H1 (cell line): ENCODE measurements around the gene VSX1. TPM values are rescaled to one million over a fixed set of nuclear protein-coding genes. Genes with fewer than 3 reads are reported as not detected.

Experiments used
- CTCF ChIA-PET: fragments of 300-600 bp; sonication (Branson Sonifier 250); formaldehyde crosslinking; loops from one replicate; lab custom pipeline; 2021; ENCODE audit not compliant: partially characterized antibody; lab: Charles Lee
- POLR2A ChIA-PET: fragments of 300-600 bp; sonication (Branson Sonifier 250); formaldehyde crosslinking; loops from one replicate; lab custom pipeline; 2021; ENCODE audit warnings: inconsistent platforms; ENCODE audit not compliant: partially characterized antibody; lab: Charles Lee
- DNase-seq, 2 experiments: peaks; one replicate each; pipeline versions ENCODE4 v3.0.0 to v3.0.0-alpha.2; 2010 to 2022; ENCODE audit warnings: low spot score in 2 of 2, low read depth in 1 of 2, mixed read lengths in 1 of 2
- FAIRE-seq: peaks from 2 replicates; lab custom pipeline; 2011; peaks lifted over from hg19 to GRCh38; lab: Jason Lieb, UNC
- H2AFZ ChIP-seq: 2 replicates; pipeline ENCODE4 v1.8.1; 2012; ENCODE audit warnings: low read length, inconsistent platforms
- H2AK5ac ChIP-seq: 2 replicates; pipeline ENCODE4 v1.6.1; 2013; ENCODE audit warnings: low read depth, low read length
- H2BK120ac ChIP-seq: replicated peaks from 2 replicates; pipeline ENCODE3; 2013; ENCODE audit warnings: low read depth, low read length, inconsistent platforms
- H2BK12ac ChIP-seq: 2 replicates; pipeline ENCODE4 v1.6.1; 2013; ENCODE audit warnings: low read depth, low read length
- H2BK15ac ChIP-seq: 2 replicates; pipeline ENCODE4 v1.6.1; 2013; ENCODE audit warnings: low read length
- H2BK20ac ChIP-seq: 2 replicates; pipeline ENCODE4 v1.6.1; 2013; ENCODE audit warnings: low read length
- H2BK5ac ChIP-seq: 2 replicates; pipeline ENCODE4 v1.6.1; 2013; ENCODE audit warnings: low read depth, low read length
- H3K14ac ChIP-seq: 2 replicates; pipeline ENCODE4 v1.6.1; 2013; ENCODE audit warnings: inconsistent platforms; ENCODE audit not compliant: insufficient read length
- H3K18ac ChIP-seq: 2 replicates; pipeline ENCODE4 v1.6.1; 2013; ENCODE audit warnings: low read length; ENCODE audit errors: extremely low read depth
- H3K23ac ChIP-seq: 2 replicates; pipeline ENCODE4 v1.6.1; 2013; ENCODE audit warnings: inconsistent platforms; ENCODE audit not compliant: insufficient read length
- H3K23me2 ChIP-seq: 2 replicates; pipeline ENCODE4 v1.6.1; 2013; ENCODE audit warnings: low read depth, low read length
- H3K27ac ChIP-seq: 2 replicates; pipeline ENCODE4 v1.6.1; 2011; ENCODE audit warnings: low read depth, low read length, inconsistent platforms
- H3K27me3 ChIP-seq, 4 experiments: replicated peaks in 1 of 4; 1 replicate in 1 of 4; 2 replicates in 3 of 4; pipeline versions ENCODE4 v1.6.1 to v1.8.1; 2011 to 2013; ENCODE audit warnings: low read length in 3 of 4, mild to moderate bottlenecking in 3 of 4, inconsistent platforms in 2 of 4, mixed read lengths in 2 of 4, moderate library complexity in 1 of 4; ENCODE audit not compliant: control insufficient read depth in 3 of 4, insufficient read depth in 3 of 4; ENCODE audit errors: extremely low read depth in 1 of 4
- H3K36me3 ChIP-seq, 4 experiments: 2 replicates each; pipeline versions ENCODE4 v1.6.1 to v1.8.1; 2011 to 2013; ENCODE audit warnings: mild to moderate bottlenecking in 4 of 4, low read length in 3 of 4, moderate library complexity in 2 of 4, control low read depth in 1 of 4, inconsistent platforms in 1 of 4; ENCODE audit not compliant: insufficient read depth in 4 of 4, control insufficient read depth in 2 of 4
- H3K4ac ChIP-seq: replicated peaks from 2 replicates; pipeline ENCODE3; 2013; ENCODE audit warnings: low read length, low read depth, mixed read lengths, inconsistent platforms; ENCODE audit not compliant: insufficient read length
- H3K4me1 ChIP-seq, 4 experiments: replicated peaks in 1 of 4; 1 replicate in 1 of 4; 2 replicates in 3 of 4; pipeline versions ENCODE4 v1.6.1 to v1.8.1; 2011 to 2013; ENCODE audit warnings: low read length in 3 of 4, inconsistent platforms in 2 of 4, mixed read lengths in 1 of 4; ENCODE audit not compliant: insufficient read depth in 4 of 4, control insufficient read depth in 3 of 4
- H3K4me2 ChIP-seq, 2 experiments: 2 replicates each; pipeline versions ENCODE4 v1.6.1 to v1.8.1; 2011 to 2013; ENCODE audit warnings: low read depth in 2 of 2, low read length in 2 of 2, control low read depth in 1 of 2, inconsistent platforms in 1 of 2, mild to moderate bottlenecking in 1 of 2; ENCODE audit not compliant: insufficient read depth in 1 of 2
- H3K4me3 ChIP-seq, 4 experiments: fragments of 200-600, 300-600 bp in 1 of 4; sonication (generic), shearing (Covaris generic), sonication (Bioruptor Twin) in 1 of 4; 2 replicates each; pipeline versions ENCODE4 v1.5.1 to v1.8.1; 2011 to 2016; ENCODE audit warnings: low read length in 4 of 4, low read depth in 3 of 4, control low read depth in 2 of 4, inconsistent platforms in 2 of 4, mild to moderate bottlenecking in 2 of 4, mixed read lengths in 1 of 4, moderate library complexity in 1 of 4; ENCODE audit not compliant: insufficient read depth in 2 of 4; ENCODE audit errors: extremely low read depth in 1 of 4
- H3K56ac ChIP-seq: replicated peaks from 2 replicates; pipeline ENCODE3; 2013; ENCODE audit warnings: low read depth, mild to moderate bottlenecking, mixed read lengths, low read length, inconsistent platforms; ENCODE audit not compliant: insufficient read length
- H3K79me1 ChIP-seq: 2 replicates; pipeline ENCODE4 v1.6.1; 2013; ENCODE audit warnings: low read depth, low read length, control low read depth
- H3K79me2 ChIP-seq, 2 experiments: 2 replicates each; pipeline versions ENCODE4 v1.6.1 to v1.8.1; 2012 to 2013; ENCODE audit warnings: low read length in 2 of 2, mild to moderate bottlenecking in 2 of 2, inconsistent platforms in 1 of 2; ENCODE audit not compliant: insufficient read depth in 2 of 2, control insufficient read depth in 1 of 2
- H3K9ac ChIP-seq, 4 experiments: replicated peaks in 1 of 4; 1 replicate in 1 of 4; 2 replicates in 3 of 4; pipeline versions ENCODE4 v1.6.1 to v1.8.1; 2011 to 2013; ENCODE audit warnings: low read depth in 3 of 4, low read length in 3 of 4, control low read depth in 2 of 4, mild to moderate bottlenecking in 2 of 4, moderate library complexity in 2 of 4, inconsistent platforms in 1 of 4; ENCODE audit errors: extremely low read depth in 1 of 4
- H3K9me3 ChIP-seq, 2 experiments: 2 replicates each; pipeline versions ENCODE4 v1.6.1 to v1.8.1; 2012 to 2013; ENCODE audit warnings: mild to moderate bottlenecking in 2 of 2, moderate library complexity in 2 of 2, control low read depth in 1 of 2, inconsistent platforms in 1 of 2, low read depth in 1 of 2, low read length in 1 of 2, mixed read lengths in 1 of 2; ENCODE audit not compliant: insufficient read depth in 2 of 2
- H4K20me1 ChIP-seq, 2 experiments: replicated peaks in 1 of 2; 2 replicates each; pipeline versions ENCODE3 to v1.8.1; 2011 to 2013; ENCODE audit warnings: inconsistent platforms in 2 of 2, low read length in 2 of 2, mild to moderate bottlenecking in 1 of 2; ENCODE audit not compliant: insufficient read depth in 2 of 2, control insufficient read depth in 1 of 2
- H4K5ac ChIP-seq: 2 replicates; pipeline ENCODE4 v1.6.1; 2013; ENCODE audit warnings: low read length, low read depth, mixed read lengths, inconsistent platforms; ENCODE audit not compliant: insufficient read length
- H4K8ac ChIP-seq: 2 replicates; pipeline ENCODE4 v1.8.0; 2013; ENCODE audit warnings: mild to moderate bottlenecking, moderate library complexity, low read length, inconsistent platforms; ENCODE audit not compliant: insufficient read depth; ENCODE audit errors: extremely low read depth
- H4K91ac ChIP-seq: replicated peaks from 2 replicates; pipeline ENCODE3; 2013; ENCODE audit warnings: low read length, mixed read lengths, inconsistent platforms; ENCODE audit not compliant: insufficient read length
- KDM5A ChIP-seq: fragments of 200-600 bp; IDR thresholded peaks from 2 replicates; pipeline ENCODE4 v1.7.1; 2012; ENCODE audit warnings: mild to moderate bottlenecking, low read length, inconsistent platforms, mixed read lengths
- SIRT6 ChIP-seq: IDR thresholded peaks from one replicate; pipeline ENCODE4 v1.7.1; 2012; ENCODE audit warnings: low read length, inconsistent platforms
- WGBS, 2 experiments: shearing (Covaris generic) in 1 of 2; methylation state at CpG; one replicate each; pipeline versions ENCODE4 v1.1.6 to v1.1.7; 2013 to 2015; ENCODE audit warnings: low lambda C conversion rate in 2 of 2, mixed read lengths in 2 of 2, inconsistent platforms in 1 of 2, low coverage in 1 of 2, missing lambda C conversion rate in 1 of 2; ENCODE audit not compliant: insufficient replicate concordance in 2 of 2, insufficient coverage in 1 of 2, insufficient read length in 1 of 2; ENCODE audit errors: extremely low coverage in 1 of 2, missing lambda C conversion rate in 1 of 2; 5-methylcytosine and 5-hydroxymethylcytosine counted together
- polyA plus RNA-seq, 7 experiments: library from polyadenylated mRNA; depleted of rRNA in 3 of 7; stranded (reverse) in 5 of 7; unstranded in 2 of 7; fragments of >200 nt in 5 of 7; fragments of 200-250 nt in 2 of 7; gene quantifications; 1 replicate in 5 of 7; 2 replicates in 1 of 7; 4 replicates in 1 of 7; pipeline versions ENCODE4 v1.2.1 to v1.2.3, GENCODE V29; 2011 to 2013; ENCODE audit warnings: missing spikeins in 2 of 7, mixed read lengths in 2 of 7
- total RNA-seq: library from RNA; stranded (reverse); fragmentation: NEBNext Ultra II Directional; extraction: Animal tissue kit (Norgen Biotek cat#: 25700); gene quantifications from 2 replicates; pipeline ENCODE4 v1.2.1, GENCODE V29; 2021

Gene VSX1
- total and polyA plus RNA-seq, 2 of the 8 experiments (the other 6 are each of a cell fraction or from before 2014, with no cell fraction given): 0.14 TPM; not detected in 1

- H3K27ac ChIP-seq: no peak overlapping the region
- no peaks in the 10 kb centered on the region; a peak in 1 of 7 replicates for H3K4me1 ChIP-seq
- H3K9me3 ChIP-seq: no peaks in the 10 kb centered on the region
- ChIA-PET CTCF (interaction anchor here (1.0 to 3.1 kb wide), 4 partner anchors 11 to 115 kb away, joined by 3 to 13 read pairs (median 6); no protein-coding TSS in a partner anchor), POLR2A (no interaction called here)
- H2BK5ac ChIP-seq: no peak overlapping the region
- H3K27me3 ChIP-seq: no peaks in the 10 kb centered on the region; a peak in 1 of 7 replicates
- TF ChIP-seq KDM5A: no peak
- no peak for TF ChIP-seq SIRT6
- no peak overlapping the region for H2BK15ac ChIP-seq
- H2BK20ac ChIP-seq: no peak overlapping the region
- H3K9ac ChIP-seq: no peak overlapping the region
- no peaks in the 10 kb centered on the region for H3K79me2 ChIP-seq
- FAIRE-seq (no peak), DNase-seq (no peak)
- 83% methylated on average over 9 of the region's 9 CpGs; no CpG with 5 or more reads in 1 of the 2 experiments for WGBS, 2 experiments
- no peak overlapping the region for H3K4me2 ChIP-seq
- no peaks in the 10 kb centered on the region for H3K79me1 ChIP-seq
- H2BK12ac ChIP-seq: no peak overlapping the region
- H3K36me3 ChIP-seq: no peaks in the 10 kb centered on the region
- no peak overlapping the region for H2BK120ac ChIP-seq
- no peak overlapping the region for H3K18ac ChIP-seq
- H3K4ac ChIP-seq: no peak overlapping the region
- no peak overlapping the region for H3K4me3 ChIP-seq
- H2AFZ ChIP-seq: no peak overlapping the region
- no peak overlapping the region for H4K91ac ChIP-seq
- H4K8ac ChIP-seq: no peak overlapping the region
- H4K20me1 ChIP-seq: no peaks in the 10 kb centered on the region
- H3K56ac ChIP-seq: no peak overlapping the region
- no peak overlapping the region for H4K5ac ChIP-seq
- no peak overlapping the region for H2AK5ac ChIP-seq
- H3K14ac ChIP-seq: no peak overlapping the region
- no peaks in the 10 kb centered on the region for H3K23me2 ChIP-seq
- H3K23ac ChIP-seq: no peak overlapping the region
These were observed 36.6 kb downstream of the VSX1 start for GRCh38 chr20:25045343-25045712.
